K562 (cell line): Measurements from ENCODE around the gene IL5. TPM values are rescaled to one million over a fixed set of nuclear protein-coding genes. Genes with fewer than 3 reads are reported as not detected.
A peak's percentile ranks its signal among the peaks of the same experiment; 100 is the strongest.

Source experiments
- DMBX1 ChIP-seq: fragments of 250-450 bp; sonication (Bioruptor Pico); IDR thresholded peaks from 2 replicates; pipeline ENCODE4 v1.8.0; 2022; ENCODE audit warnings: inconsistent platforms, mild to moderate bottlenecking, moderate library complexity, borderline replicate concordance
- DNMT1 ChIP-seq: fragments of 450-650 bp; IDR thresholded peaks from 2 replicates; pipeline ENCODE4 v1.6.1; 2016; ENCODE audit warnings: antibody characterized with exemption, mild to moderate bottlenecking
- GTF2F1 ChIP-seq: IDR thresholded peaks from 2 replicates; pipeline ENCODE4 v1.6.1; 2011; ENCODE audit warnings: low read depth, low read length, improper control_type of control experiment
- GTF3C2 ChIP-seq: IDR thresholded peaks from 3 replicates; pipeline ENCODE4 v1.6.1; 2011; ENCODE audit warnings: borderline replicate concordance, mild to moderate bottlenecking, moderate library complexity; ENCODE audit not compliant: insufficient read length; ENCODE audit errors: extremely low read depth
- ZBTB43 ChIP-seq: sonication (generic); formaldehyde crosslinking; IDR thresholded peaks from 2 replicates; pipeline ENCODE4 v1.8.0; 2023; ENCODE audit warnings: mild to moderate bottlenecking, missing genetic modification reagents
- ZBTB8A ChIP-seq: fragments of 450-650 bp; IDR thresholded peaks from 2 replicates; pipeline ENCODE4 v1.6.1; 2018; ENCODE audit warnings: mild to moderate bottlenecking, moderate library complexity; ENCODE audit not compliant: partially characterized antibody
- ZNF318 ChIP-seq, 2 experiments: fragments of 450-650 bp; IDR thresholded peaks; 2 replicates each; pipeline ENCODE4 v1.6.1; 2016; ENCODE audit warnings: mild to moderate bottlenecking in 2 of 2, borderline replicate concordance in 1 of 2, low read depth in 1 of 2, moderate library complexity in 1 of 2
- polyA plus RNA-seq, 8 experiments: library from polyadenylated mRNA; depleted of rRNA in 4 of 8; stranded (reverse) in 5 of 8; unstranded in 3 of 8; fragments of >200 nt; fragmentation: Nextera tagmentation in 2 of 8; fragmentation: Illumina TruSeq in 1 of 8; extraction: Ambion mirVana in 2 of 8; extraction: Trizol in 1 of 8; gene quantifications; 2 replicates each; pipeline versions ENCODE4 v1.2.1 to v1.2.3, GENCODE V29; 2011 to 2014; ENCODE audit warnings: inconsistent platforms in 1 of 8, missing spikeins in 1 of 8
- total RNA-seq, 7 experiments: library from RNA; depleted of rRNA in 6 of 7; stranded (reverse); fragments of >200 nt in 6 of 7; fragmentation: Illumina TruSeq in 2 of 7; extraction: Trizol in 2 of 7; gene quantifications; 2 replicates each; pipeline versions ENCODE4 v1.2.1 to v1.2.3, GENCODE V29; 2011 to 2021; ENCODE audit warnings: low replicate concordance in 1 of 7
- TF ChIP-seq, protein P1 (sequence below): sonication (generic); formaldehyde crosslinking; IDR thresholded peaks from 2 replicates; pipeline ENCODE4 v1.8.1; 2023; ENCODE audit warnings: mild to moderate bottlenecking, missing genetic modification reagents
- TF ChIP-seq, protein P2 (sequence below): sonication (generic); formaldehyde crosslinking; IDR thresholded peaks from 2 replicates; pipeline ENCODE4 v1.8.0; 2022; ENCODE audit warnings: missing genetic modification reagents, mild to moderate bottlenecking, borderline replicate concordance

Gene IL5
- total and polyA plus RNA-seq, 9 of the 15 experiments (the other 6 are each of a cell fraction or from before 2014, with no cell fraction given), result 0.44 TPM; not detected in 8

DNA sequence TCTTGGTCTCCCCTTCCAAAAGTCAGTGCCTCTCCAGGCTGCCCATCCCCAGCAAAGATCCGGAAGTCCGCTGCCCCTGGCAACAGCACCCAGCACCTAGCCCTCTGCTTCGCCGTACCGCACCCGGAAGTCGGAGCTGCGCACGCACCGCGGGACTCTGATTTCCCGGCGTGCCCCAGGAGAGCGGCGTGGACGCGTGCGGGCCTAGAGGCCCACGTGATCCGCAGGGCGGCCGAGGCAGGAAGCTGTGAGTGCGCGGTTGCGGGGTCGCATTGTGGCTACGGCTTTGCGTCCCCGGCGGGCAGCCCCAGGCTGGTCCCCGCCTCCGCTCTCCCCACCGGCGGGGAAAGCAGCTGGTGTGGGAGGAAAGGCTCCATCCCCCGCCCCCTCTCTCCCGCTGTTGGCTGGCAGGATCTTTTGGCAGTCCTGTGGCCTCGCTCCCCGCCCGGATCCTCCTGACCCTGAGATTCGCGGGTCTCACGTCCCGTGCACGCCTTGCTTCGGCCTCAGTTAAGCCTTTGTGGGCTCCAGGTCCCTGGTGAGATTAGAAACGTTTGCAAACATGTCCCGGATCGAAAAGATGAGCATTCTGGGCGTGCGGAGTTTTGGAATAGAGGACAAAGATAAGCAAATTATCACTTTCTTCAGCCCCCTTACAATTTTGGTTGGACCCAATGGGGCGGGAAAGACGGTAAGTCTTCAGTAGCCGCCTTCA is 13.6 kb upstream of the IL5 start, which contains the start of gene RAD50 (continued):
- TF ChIP-seq ZNF318 (IDR thresholded peaks at IDR 0.05; ENCODE audit: borderline replicate concordance in 1 of 2, low read depth in 1 of 2), result no peak
- TF ChIP-seq, protein P1, sequence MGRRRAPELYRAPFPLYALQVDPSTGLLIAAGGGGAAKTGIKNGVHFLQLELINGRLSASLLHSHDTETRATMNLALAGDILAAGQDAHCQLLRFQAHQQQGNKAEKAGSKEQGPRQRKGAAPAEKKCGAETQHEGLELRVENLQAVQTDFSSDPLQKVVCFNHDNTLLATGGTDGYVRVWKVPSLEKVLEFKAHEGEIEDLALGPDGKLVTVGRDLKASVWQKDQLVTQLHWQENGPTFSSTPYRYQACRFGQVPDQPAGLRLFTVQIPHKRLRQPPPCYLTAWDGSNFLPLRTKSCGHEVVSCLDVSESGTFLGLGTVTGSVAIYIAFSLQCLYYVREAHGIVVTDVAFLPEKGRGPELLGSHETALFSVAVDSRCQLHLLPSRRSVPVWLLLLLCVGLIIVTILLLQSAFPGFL, result peak; percentile 74; the same call in 1 of the 2 replicates
- peak; percentile 54; the same call in 1 of the 2 replicates for TF ChIP-seq ZBTB43
- TF ChIP-seq, protein P2, sequence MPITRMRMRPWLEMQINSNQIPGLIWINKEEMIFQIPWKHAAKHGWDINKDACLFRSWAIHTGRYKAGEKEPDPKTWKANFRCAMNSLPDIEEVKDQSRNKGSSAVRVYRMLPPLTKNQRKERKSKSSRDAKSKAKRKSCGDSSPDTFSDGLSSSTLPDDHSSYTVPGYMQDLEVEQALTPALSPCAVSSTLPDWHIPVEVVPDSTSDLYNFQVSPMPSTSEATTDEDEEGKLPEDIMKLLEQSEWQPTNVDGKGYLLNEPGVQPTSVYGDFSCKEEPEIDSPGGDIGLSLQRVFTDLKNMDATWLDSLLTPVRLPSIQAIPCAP (CRISPR knock-in tag), result no peak
- no peak for TF ChIP-seq ZBTB8A
- peak; percentile 75; the same call in 1 of the 2 replicates for TF ChIP-seq DMBX1 (CRISPR knock-in tag)
- TF ChIP-seq GTF3C2, result no peak
- no peak for TF ChIP-seq DNMT1
- peak; percentile 16; the same call in 1 of the 2 replicates for TF ChIP-seq GTF2F1
